NCI-H345 treated with DMSO at 0.1 percent for 48 hours (cell line): ENCODE data around the gene PARD6A.

ENCODE experiments used
- DNase-seq: peaks from one replicate; lab custom pipeline; 2025; ENCODE audit not compliant: unreplicated experiment; lab: John Stamatoyannopoulos, UW

PARD6A gene

GRCh38 chr16:67653128-67653788 is 7.5 kb upstream of the PARD6A start:
- DNase-seq = no peak

GRCh38 chr16:67653789-67654402 is 6.9 kb upstream of the PARD6A start:
- no peak for DNase-seq

- no peak for DNase-seq
Measured at GRCh38 chr16:67654403-67654911, 6.3 kb upstream of the PARD6A start.

- no peak for DNase-seq
Measured at GRCh38 chr16:67655363-67655762, 5.4 kb upstream of the PARD6A start.

GRCh38 chr16:67656344-67657016 is 4.3 kb upstream of the PARD6A start:
- no peak for DNase-seq

- no peak for DNase-seq
Measured at GRCh38 chr16:67657017-67657608, 3.6 kb upstream of the PARD6A start.

GRCh38 chr16:67657751-67658518 is 2.8 kb upstream of the PARD6A start:
- DNase-seq = no peak

- DNase-seq = no peak
Measured at GRCh38 chr16:67658849-67659674, 1.7 kb upstream of the PARD6A start.

GRCh38 chr16:67659675-67660563 is 841 bp upstream of the PARD6A start, which contains the start of gene ACD:
Gene ACD (minus strand): TSS chr16:67660260. CDS start chr16:67660220, 40 bp downstream.
- DNase-seq = peak; percentile 63

- DNase-seq = no peak
Measured at GRCh38 chr16:67661101-67661761, 471 bp downstream of the PARD6A start.

GRCh38 chr16:67661886-67662652 is 1.3 kb downstream of the PARD6A start:
- DNase-seq = no peak

- DNase-seq = no peak
Measured at GRCh38 chr16:67662653-67663010, 1.9 kb downstream of the PARD6A start.

GRCh38 chr16:67663151-67663876 is 2.6 kb downstream of the PARD6A start:
- DNase-seq = no peak

- no peak for DNase-seq
Measured at GRCh38 chr16:67663877-67664222, 3.1 kb downstream of the PARD6A start.

GRCh38 chr16:67664258-67664657 is 3.5 kb downstream of the PARD6A start:
- DNase-seq = no peak

- DNase-seq = no peak
Measured at GRCh38 chr16:67664871-67665270, 4.1 kb downstream of the PARD6A start.

GRCh38 chr16:67665598-67665997 is 4.8 kb downstream of the PARD6A start:
- DNase-seq = no peak
